H1 (cell line): ENCODE results near the gene HAO1. TPM values are rescaled to one million over a fixed set of nuclear protein-coding genes. Genes with fewer than 3 reads are reported as not detected.

ENCODE experiments used
- BCL11A ChIP-seq, 2 experiments: IDR thresholded peaks; one replicate each; pipeline ENCODE4 v1.6.1; 2011; ENCODE audit warnings: low read depth in 2 of 2, low read length in 2 of 2, mild to moderate bottlenecking in 2 of 2
- polyA plus RNA-seq, 7 experiments: library from polyadenylated mRNA; depleted of rRNA in 3 of 7; stranded (reverse) in 5 of 7; unstranded in 2 of 7; fragments of >200 nt in 5 of 7; fragments of 200-250 nt in 2 of 7; gene quantifications; 1 replicate in 5 of 7; 2 replicates in 1 of 7; 4 replicates in 1 of 7; pipeline versions ENCODE4 v1.2.1 to v1.2.3, GENCODE V29; 2011 to 2013; ENCODE audit warnings: missing spikeins in 2 of 7, mixed read lengths in 2 of 7
- total RNA-seq: library from RNA; stranded (reverse); fragmentation: NEBNext Ultra II Directional; extraction: Animal tissue kit (Norgen Biotek cat#: 25700); gene quantifications from 2 replicates; pipeline ENCODE4 v1.2.1, GENCODE V29; 2021

The HAO1 gene
- total and polyA plus RNA-seq, 2 of the 8 experiments (the other 6 are each of a cell fraction or from before 2014, with no cell fraction given): not detected

GRCh38 chr20:7841291-7841970, 98.8 kb downstream of the HAO1 start (continued):
- TF ChIP-seq BCL11A (IDR thresholded peaks at IDR 0.05; ENCODE audit: low read depth in 2 of 2, low read length in 2 of 2): no peak
